Heart left ventricle (tissue), 16 donors: ENCODE measurements around the gene GMPR. TPM values are rescaled to one million over a fixed set of nuclear protein-coding genes. Genes with fewer than 3 reads are reported as not detected.

Experiments used
- ATAC-seq, 4 donors: fragments of 200-7000 bp; cut with Tn5 transposase; one replicate each; pipeline ENCODE4 v1.9.1; 2020 to 2022; ENCODE audit warnings: moderate library complexity in 4 of 4, mild to moderate bottlenecking in 3 of 4, moderate number of reproducible peaks in 1 of 4
- DNase-seq, 5 donors: peaks; one replicate each; pipeline ENCODE4 v3.0.0-alpha.2; 2020
- H3K27ac ChIP-seq, 12 donors: fragments of 200-600 bp; sonication (generic) in 4 of 12; one replicate each; pipeline versions ENCODE4 v1.5.0 to v1.8.0; 2016 to 2022; ENCODE audit warnings: mild to moderate bottlenecking in 2 of 12
- H3K27me3 ChIP-seq, 9 donors: fragments of 200-600 bp; sonication (generic) in 2 of 9; one replicate each; pipeline versions ENCODE4 v1.5.1 to v1.8.0; 2016 to 2022; ENCODE audit warnings: mild to moderate bottlenecking in 3 of 9
- H3K36me3 ChIP-seq, 9 donors: fragments of 200-600 bp; sonication (generic) in 2 of 9; one replicate each; pipeline versions ENCODE4 v1.5.0 to v1.8.0; 2018 to 2022; ENCODE audit warnings: mild to moderate bottlenecking in 2 of 9
- H3K4me1 ChIP-seq, 12 donors: fragments of 200-600 bp; sonication (generic) in 4 of 12; one replicate each; pipeline versions ENCODE4 v1.5.0 to v1.8.0; 2016 to 2022; ENCODE audit warnings: mild to moderate bottlenecking in 3 of 12
- H3K4me3 ChIP-seq, 12 donors: fragments of 200-600 bp; sonication (generic) in 4 of 12; one replicate each; pipeline versions ENCODE4 v1.5.0 to v1.8.0; 2017 to 2022; ENCODE audit warnings: mild to moderate bottlenecking in 9 of 12, moderate library complexity in 4 of 12
- H3K9me3 ChIP-seq, 12 donors: fragments of 200-600 bp; sonication (generic) in 4 of 12; one replicate each; pipeline versions ENCODE4 v1.5.0 to v1.8.0; 2016 to 2022; ENCODE audit warnings: mild to moderate bottlenecking in 1 of 12
- POLR2A ChIP-seq, 2 donors: fragments of 450-650 bp; IDR thresholded peaks; one replicate each; pipeline ENCODE4 v1.6.1; 2017; ENCODE audit warnings: antibody characterized with exemption in 2 of 2, mild to moderate bottlenecking in 2 of 2, moderate library complexity in 2 of 2
- WGBS, 4 donors: extraction: QIAGEN DNeasy Blood & Tissue Kit in 2 of 4; methylation state at CpG; one replicate each; pipeline versions ENCODE4 v1.1.5 to v1.1.7; 2013 to 2018; 5-methylcytosine and 5-hydroxymethylcytosine counted together
- intact Hi-C, 10 donors: fragments of 100-400 bp; cut with DNase I; formaldehyde crosslinking; loops; one replicate each; pipeline versions ENCODE4 v1.11.1 to v1.14.2; 2022
- polyA plus RNA-seq, 2 donors: library from polyadenylated mRNA; stranded (reverse); fragments of 200-250 nt; gene quantifications; one replicate each; pipeline ENCODE4 v1.2.3, GENCODE V29; 2013
- total RNA-seq, 9 donors: library from RNA; depleted of rRNA in 2 of 9; stranded (reverse); fragments of >200 nt in 2 of 9; fragmentation: NEBNext Ultra II Directional in 3 of 9; extraction: Animal tissue kit (Norgen Biotek cat#: 25700) in 3 of 9; gene quantifications; one replicate each; pipeline versions ENCODE4 v1.1.0 to v1.2.4, GENCODE V29; 2016 to 2023
- TF ChIP-seq, protein P1 (sequence below), 12 donors: fragments of 200-600 bp; sonication (generic) in 4 of 12; IDR thresholded peaks; one replicate each; pipeline versions ENCODE4 v1.5.0 to v1.8.0; 2018 to 2022; ENCODE audit warnings: antibody characterized with exemption in 12 of 12, mild to moderate bottlenecking in 5 of 12
- donor health status: ischemic (EF 13 %, LVEDD 7.1; RV severe dilation, severe dysfunction).
- donor health status: healthy with polysubstance abuse.
- donor health status: DM: no; HTN: yes; CAD: no.
- donor health status: DM: no; HTN: no; CAD: no.
- donor health status: ischemic (EF 25% LVEDD 6.9; RV normal size, moderate dysfunction).
- donor health status: ischemic (EF 25% LVEDD 5.7; RV mildly dilated, moderate dysfunction).
- donor health status: healthy.
- donor health status: DM: yes; HTN: yes; CAD: no.
- donor health status: ischemic (EF 35%, LVEDD 5.7; RV mildly dilated, moderate dysfunction).
- donor health status: nonischemic (EF 11% LVEDD 7.7; RV severe dilation, severe dysfunction).
- donor health status: DM: yes; HTN: yes; CAD: no.
- donor health status: PGD.
- donor health status: ischemic (EF 29% LVEDD 5.4; RV normal size, mild dysfunction).
- donor health status: nonischemic (EF 23%, LVEDD 6.1; RV moderate dilation, normal function).

Gene GMPR
- total and polyA plus RNA-seq, 11 donors: 67.8 to 294 (median 120) TPM

DNA sequence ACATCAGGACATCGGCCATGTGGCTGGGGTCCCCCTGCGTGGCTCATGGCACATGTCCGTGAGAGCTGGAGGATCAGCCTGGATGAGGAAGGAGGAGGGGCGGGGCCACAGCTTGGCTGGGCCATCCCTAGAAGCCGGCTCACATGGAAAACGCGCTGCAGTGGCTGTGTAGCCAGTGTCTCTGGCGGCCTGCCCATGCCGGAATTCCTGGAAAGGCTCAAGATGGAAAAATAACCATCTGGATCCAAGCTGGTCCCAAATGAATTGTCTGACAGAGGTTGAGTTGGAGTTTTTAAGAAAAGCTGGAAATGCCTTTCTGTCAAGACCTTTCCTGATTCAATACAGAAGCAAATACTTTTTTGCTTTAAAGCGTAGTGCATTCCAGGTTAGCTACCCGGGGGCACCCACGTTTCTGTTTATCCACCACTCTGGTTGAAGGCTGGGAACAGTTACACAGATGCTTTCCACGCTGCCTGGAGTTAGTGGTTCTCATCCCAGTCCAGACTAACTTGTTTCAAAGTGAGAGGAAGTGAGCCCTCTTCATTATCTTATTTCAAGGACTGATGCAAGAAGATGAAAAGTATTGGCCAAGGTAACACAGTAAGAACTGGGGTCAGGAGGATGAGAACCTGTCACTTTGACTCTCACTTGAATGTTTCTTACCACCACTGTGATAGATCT is 99.0 kb downstream of the GMPR start:
- DNase-seq (peak; percentile 95 to 97 (median 96)), ATAC-seq (peak; percentile 84 to 93 (median 90))
- Histone ChIP-seq H3K9me3 (no peaks in the 10 kb centered on the region), H3K27ac (peak overlapping the region in 11 of 12 donors; percentile 9 to 62 (median 45)), H3K4me1 (peaks cover 13 to 79% (median 49%) of the 10 kb centered on the region in 12 donors), H3K4me3 (peak overlapping the region in 1 of 12 donors; percentile 19), H3K36me3 (no peaks in the 10 kb centered on the region), H3K27me3 (no peaks in the 10 kb centered on the region)
- TF ChIP-seq POLR2A (IDR thresholded peaks at IDR 0.05): no peak
- TF ChIP-seq, protein P1, sequence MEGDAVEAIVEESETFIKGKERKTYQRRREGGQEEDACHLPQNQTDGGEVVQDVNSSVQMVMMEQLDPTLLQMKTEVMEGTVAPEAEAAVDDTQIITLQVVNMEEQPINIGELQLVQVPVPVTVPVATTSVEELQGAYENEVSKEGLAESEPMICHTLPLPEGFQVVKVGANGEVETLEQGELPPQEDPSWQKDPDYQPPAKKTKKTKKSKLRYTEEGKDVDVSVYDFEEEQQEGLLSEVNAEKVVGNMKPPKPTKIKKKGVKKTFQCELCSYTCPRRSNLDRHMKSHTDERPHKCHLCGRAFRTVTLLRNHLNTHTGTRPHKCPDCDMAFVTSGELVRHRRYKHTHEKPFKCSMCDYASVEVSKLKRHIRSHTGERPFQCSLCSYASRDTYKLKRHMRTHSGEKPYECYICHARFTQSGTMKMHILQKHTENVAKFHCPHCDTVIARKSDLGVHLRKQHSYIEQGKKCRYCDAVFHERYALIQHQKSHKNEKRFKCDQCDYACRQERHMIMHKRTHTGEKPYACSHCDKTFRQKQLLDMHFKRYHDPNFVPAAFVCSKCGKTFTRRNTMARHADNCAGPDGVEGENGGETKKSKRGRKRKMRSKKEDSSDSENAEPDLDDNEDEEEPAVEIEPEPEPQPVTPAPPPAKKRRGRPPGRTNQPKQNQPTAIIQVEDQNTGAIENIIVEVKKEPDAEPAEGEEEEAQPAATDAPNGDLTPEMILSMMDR (IDR thresholded peaks at IDR 0.05): no peak
- intact Hi-C loops: loop anchor here in 6 of 10 donors (1.0 to 10.0 kb wide), 9 partner anchors 71 to 747 kb away; partner anchors contain the start of genes ATXN1 (in 3 of the 6) and GMPR (in 1 of the 6)
- WGBS, 4 donors: 10 to 26% (median 14%) methylated on average over 13 of the region's 13 CpGs

DNA sequence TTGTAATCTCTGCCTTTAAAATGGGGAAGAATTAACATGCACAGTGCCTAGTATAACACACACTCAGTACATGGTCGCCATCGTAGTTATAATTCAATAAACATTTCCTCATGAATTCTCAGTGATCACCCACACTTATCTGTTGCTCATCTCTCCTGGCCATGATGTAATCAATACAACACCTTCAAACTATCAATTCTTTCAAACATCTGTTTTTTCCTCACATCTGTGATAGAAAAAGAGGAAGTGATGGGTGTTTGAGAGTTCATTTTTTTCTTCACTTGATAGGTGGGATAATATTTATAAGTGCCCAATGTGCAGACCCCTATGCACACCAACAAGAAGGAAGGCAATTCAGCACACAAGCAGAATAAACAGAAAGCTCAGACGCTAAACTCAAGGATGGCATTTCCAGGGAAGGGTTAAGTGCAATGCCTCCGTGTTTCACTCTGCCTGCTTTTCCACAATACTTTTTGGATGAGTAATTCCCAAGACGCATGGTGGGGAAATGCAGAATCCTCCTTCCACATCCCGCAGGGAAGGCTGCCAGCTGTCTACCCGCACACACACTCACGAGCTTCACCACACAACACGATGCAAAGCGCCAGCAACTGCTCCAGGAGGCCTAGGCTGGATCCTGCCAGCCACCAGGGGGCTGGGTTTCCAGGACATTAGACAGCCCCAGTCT is 100.3 kb downstream of the GMPR start:
- ATAC-seq: peak in 3 of 4 donors; percentile 37 to 50 (median 47)
- intact Hi-C loops: loop anchor here in 6 of 10 donors (10.0 kb wide), 6 partner anchors 104 to 746 kb away; partner anchors contain the start of genes ATXN1 (in 1 of the 6) and GMPR (in 1 of the 6)
- peak; percentile 66 to 83 (median 80) for DNase-seq

GRCh38 chr6:16339265-16339587 is 100.8 kb downstream of the GMPR start:
- peak overlapping the region in 2 of 12 donors; percentile 24 to 56 for H3K27ac ChIP-seq
- WGBS, 4 donors: 39 to 51% (median 46%) methylated on average over 3 of the region's 3 CpGs
- TF ChIP-seq, protein P1 (IDR thresholded peaks at IDR 0.05): peak in 1 of 12 donors; percentile 0
- TF ChIP-seq POLR2A (IDR thresholded peaks at IDR 0.05): no peak
- ATAC-seq: no peak
- H3K4me1 ChIP-seq: peaks cover 10 to 65% (median 38%) of the 10 kb centered on the region in 12 donors
- intact Hi-C loops: loop anchor here in 6 of 10 donors (10.0 kb wide), 6 partner anchors 104 to 746 kb away; partner anchors contain the start of genes ATXN1 (in 1 of the 6) and GMPR (in 1 of the 6)
- no peaks in the 10 kb centered on the region for H3K36me3 ChIP-seq
- H3K4me3 ChIP-seq: no peak overlapping the region
- DNase-seq: no peak
- H3K27me3 ChIP-seq: no peaks in the 10 kb centered on the region
- H3K9me3 ChIP-seq: no peaks in the 10 kb centered on the region

More for the DNA sequence above, 100.3 kb downstream of the GMPR start:
- 24 to 34% (median 26%) methylated on average over 10 of the region's 10 CpGs for WGBS, 4 donors
- H3K36me3 ChIP-seq: no peaks in the 10 kb centered on the region
- no peak for TF ChIP-seq POLR2A (IDR thresholded peaks at IDR 0.05)
- TF ChIP-seq, protein P1 (IDR thresholded peaks at IDR 0.05): peak in 11 of 12 donors; percentile 18 to 61 (median 49)
- no peaks in the 10 kb centered on the region for H3K27me3 ChIP-seq
- peaks cover 10 to 70% (median 39%) of the 10 kb centered on the region in 12 donors for H3K4me1 ChIP-seq
- H3K27ac ChIP-seq: peak overlapping the region in 1 of 12 donors; percentile 56
- no peak overlapping the region for H3K4me3 ChIP-seq
- no peaks in the 10 kb centered on the region for H3K9me3 ChIP-seq

DNA sequence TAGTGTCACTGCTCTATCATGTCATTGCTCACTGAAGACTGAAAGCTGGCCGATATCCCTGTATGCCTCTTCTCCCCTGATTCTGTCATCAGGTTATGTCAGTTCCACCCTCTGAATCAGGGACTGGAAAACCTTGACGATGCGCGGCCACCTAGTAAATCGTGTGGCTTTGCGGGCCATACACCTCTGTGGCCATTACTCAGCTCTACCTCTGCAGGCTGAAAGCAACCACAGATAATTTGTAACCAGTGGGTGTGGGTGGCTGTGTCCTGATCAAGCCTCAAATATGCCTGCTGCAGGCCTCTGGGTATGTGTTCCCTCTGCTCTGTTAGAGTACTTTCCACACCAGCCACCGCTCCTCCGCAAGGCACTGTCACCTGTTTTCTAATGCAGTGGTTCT is 105.2 kb downstream of the GMPR start:
- Histone ChIP-seq H3K4me1 (peaks cover 0 to 44% (median 30%) of the 10 kb centered on the region in 12 donors), H3K9me3 (no peaks in the 10 kb centered on the region), H3K4me3 (no peak overlapping the region), H3K36me3 (no peaks in the 10 kb centered on the region), H3K27me3 (no peaks in the 10 kb centered on the region), H3K27ac (no peak overlapping the region)
- ATAC-seq (no peak), DNase-seq (no peak)
- WGBS, 4 donors: 91 to 97% (median 94%) methylated on average over 8 of the region's 8 CpGs
- intact Hi-C loops: loop anchor here in 1 of 10 donors (5.0 kb wide), 1 partner anchor 169 kb away; no protein-coding TSS in a partner anchor
- TF ChIP-seq, protein P1 (IDR thresholded peaks at IDR 0.05): no peak
- TF ChIP-seq POLR2A (IDR thresholded peaks at IDR 0.05): no peak
